Measurements from ENCODE around the gene MC1R. TPM values are rescaled to one million over a fixed set of nuclear protein-coding genes. Genes with fewer than 3 reads are reported as not detected.

Gene MC1R
- total RNA-seq, 4 donors from 2014 or later = 2.0 to 5.0 (median 2.9) TPM

DNA sequence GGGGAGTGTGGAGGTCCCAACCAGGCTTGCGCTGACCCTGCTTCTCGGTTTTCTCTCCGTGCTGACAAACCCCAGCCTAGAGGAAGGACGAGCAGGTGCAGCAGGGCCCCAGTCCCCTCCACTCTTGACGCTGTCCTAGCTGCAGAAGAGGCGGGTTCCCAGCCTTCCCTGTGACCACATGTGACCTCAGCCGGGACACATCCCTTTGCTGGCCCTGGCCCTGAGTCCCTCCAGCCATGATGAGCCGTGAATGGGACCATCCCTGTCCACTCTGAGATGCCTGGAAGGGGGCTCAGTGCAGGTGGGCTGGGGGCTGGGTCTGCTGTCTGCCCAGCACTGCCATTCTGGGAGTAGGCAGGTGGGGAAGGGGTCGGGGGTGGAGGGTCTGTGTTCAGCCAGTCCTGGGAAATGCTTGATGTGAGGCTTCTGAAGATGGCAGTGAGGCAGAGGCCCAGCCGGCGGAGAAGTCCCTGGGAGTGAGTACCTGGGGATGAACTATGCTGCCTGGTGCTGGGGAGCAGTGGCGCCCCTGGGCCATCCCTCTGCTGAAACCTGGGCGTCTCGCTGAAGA is 2.6 kb downstream of the MC1R start:
- intact Hi-C loops (cut with DNase I) = no loop called here
- no peak for TF ChIP-seq POLR2A (IDR thresholded peaks at IDR 0.05; ENCODE audit: low read depth)
- TF ChIP-seq POLR2AphosphoS5 (IDR thresholded peaks at IDR 0.05) = no peak
- TF ChIP-seq, protein P1, sequence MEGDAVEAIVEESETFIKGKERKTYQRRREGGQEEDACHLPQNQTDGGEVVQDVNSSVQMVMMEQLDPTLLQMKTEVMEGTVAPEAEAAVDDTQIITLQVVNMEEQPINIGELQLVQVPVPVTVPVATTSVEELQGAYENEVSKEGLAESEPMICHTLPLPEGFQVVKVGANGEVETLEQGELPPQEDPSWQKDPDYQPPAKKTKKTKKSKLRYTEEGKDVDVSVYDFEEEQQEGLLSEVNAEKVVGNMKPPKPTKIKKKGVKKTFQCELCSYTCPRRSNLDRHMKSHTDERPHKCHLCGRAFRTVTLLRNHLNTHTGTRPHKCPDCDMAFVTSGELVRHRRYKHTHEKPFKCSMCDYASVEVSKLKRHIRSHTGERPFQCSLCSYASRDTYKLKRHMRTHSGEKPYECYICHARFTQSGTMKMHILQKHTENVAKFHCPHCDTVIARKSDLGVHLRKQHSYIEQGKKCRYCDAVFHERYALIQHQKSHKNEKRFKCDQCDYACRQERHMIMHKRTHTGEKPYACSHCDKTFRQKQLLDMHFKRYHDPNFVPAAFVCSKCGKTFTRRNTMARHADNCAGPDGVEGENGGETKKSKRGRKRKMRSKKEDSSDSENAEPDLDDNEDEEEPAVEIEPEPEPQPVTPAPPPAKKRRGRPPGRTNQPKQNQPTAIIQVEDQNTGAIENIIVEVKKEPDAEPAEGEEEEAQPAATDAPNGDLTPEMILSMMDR (IDR thresholded peaks at IDR 0.05) = no peak
- no peak for TF ChIP-seq EP300 (IDR thresholded peaks at IDR 0.05)
- Histone ChIP-seq H3K4me3 (peak overlapping the region in 1 of 4 donors; percentile 76), H3K27ac (replicated peaks in 1 of 4) (peak overlapping the region; percentile 51 to 88 (median 76)), H3K27me3 (peaks cover 6 to 87% (median 26%) of the 10 kb centered on the region in 4 donors), H3K9me3 (no peaks in the 10 kb centered on the region), H3K4me1 (peaks cover 64 to 88% (median 73%) of the 10 kb centered on the region in 4 donors), H3K36me3 (no peaks in the 10 kb centered on the region)
- DNase-seq (ENCODE audit: extremely low spot score) = no peak
- 60% methylated on average over 13 of the region's 14 CpGs for WGBS

DNA sequence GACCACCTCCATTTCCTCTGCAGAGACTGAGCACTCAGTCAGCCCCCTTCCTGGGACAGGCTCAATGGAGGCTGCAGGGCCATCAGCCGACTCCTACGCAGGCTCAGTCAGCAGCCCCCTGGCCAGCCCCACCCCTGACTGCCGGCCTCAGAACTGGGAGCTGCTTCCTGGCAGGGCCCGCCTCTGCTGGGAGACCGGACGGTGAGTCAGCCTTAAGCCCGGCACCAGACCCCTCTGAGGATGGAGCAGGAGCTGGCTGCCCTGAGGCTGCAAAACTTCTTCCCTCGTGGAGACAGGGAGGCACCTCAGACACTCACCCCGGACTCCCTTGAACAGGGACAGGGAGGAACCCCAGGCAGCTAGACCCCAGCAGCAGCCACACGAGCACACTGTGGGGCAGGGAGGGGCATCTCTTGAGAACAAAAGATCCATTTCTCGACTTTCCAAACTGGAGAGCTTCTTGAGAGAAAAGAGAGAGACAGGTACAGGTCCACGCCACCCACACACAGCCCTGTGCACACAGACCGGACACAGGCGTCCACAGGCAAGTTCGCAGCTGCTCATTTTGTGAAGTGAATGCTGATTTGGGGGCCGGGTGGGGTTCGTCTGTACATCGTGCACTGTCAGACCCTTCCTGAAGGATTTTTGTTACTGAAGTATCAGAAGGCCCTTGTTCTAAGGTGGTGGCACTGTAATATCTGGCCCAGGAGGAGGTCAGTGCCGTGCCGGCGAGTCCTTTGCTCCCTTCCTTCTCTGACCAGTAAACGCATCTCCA is 3.2 kb downstream of the MC1R start:
- TF ChIP-seq EP300 (IDR thresholded peaks at IDR 0.05) (no peak), POLR2AphosphoS5 (IDR thresholded peaks at IDR 0.05) (peak; percentile 78 to 86)
- TF ChIP-seq, protein P1 (IDR thresholded peaks at IDR 0.05) = no peak
- WGBS = 3% methylated on average over 6 of the region's 22 CpGs
- Histone ChIP-seq H3K27ac (replicated peaks in 1 of 4) (peak overlapping the region; percentile 73 to 88 (median 78)), H3K27me3 (peaks cover 6 to 93% (median 26%) of the 10 kb centered on the region in 4 donors), H3K4me1 (peaks cover 69 to 95% (median 79%) of the 10 kb centered on the region in 4 donors), H3K36me3 (no peaks in the 10 kb centered on the region), H3K9me3 (no peaks in the 10 kb centered on the region), H3K4me3 (peak overlapping the region; percentile 59 to 76 (median 62))
- intact Hi-C loops (cut with DNase I) = no loop called here
- DNase-seq (ENCODE audit: extremely low spot score) = no peak

DNA sequence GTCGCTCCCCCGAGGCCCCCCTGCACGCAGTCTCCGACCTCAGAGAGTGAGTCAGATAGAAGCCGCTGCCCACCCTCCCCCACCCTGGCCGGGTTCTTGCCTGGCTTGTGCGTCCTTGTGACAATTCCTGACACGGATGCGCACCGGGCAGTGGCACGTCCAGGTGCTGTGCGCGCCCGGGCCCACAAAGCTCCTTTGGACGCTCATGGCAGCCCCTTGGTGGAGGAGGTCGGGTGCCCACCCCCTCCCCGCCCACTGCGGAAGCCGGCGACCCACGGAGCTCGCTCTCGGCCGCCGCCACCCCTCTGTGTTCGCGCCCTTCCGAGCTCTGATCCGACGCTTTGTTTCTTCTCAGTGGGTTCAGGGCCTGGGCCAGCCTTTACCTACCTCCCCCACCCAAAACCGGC is 3.8 kb downstream of the MC1R start:
- intact Hi-C loops (cut with DNase I) = no loop called here
- 3% methylated on average over 6 of the region's 31 CpGs for WGBS
- no peaks in the 10 kb centered on the region for H3K36me3 ChIP-seq
- H3K4me3 ChIP-seq = peak overlapping the region; percentile 59 to 76 (median 62)
- no peak for DNase-seq (ENCODE audit: extremely low spot score)
- no peak for TF ChIP-seq EP300 (IDR thresholded peaks at IDR 0.05)
- no peak for TF ChIP-seq POLR2A (IDR thresholded peaks at IDR 0.05; ENCODE audit: low read depth)
- peak; percentile 47 to 66 for TF ChIP-seq POLR2AphosphoS5 (IDR thresholded peaks at IDR 0.05)
- TF ChIP-seq, protein P1 (IDR thresholded peaks at IDR 0.05) = no peak
- peaks cover 65 to 90% (median 76%) of the 10 kb centered on the region in 4 donors for H3K4me1 ChIP-seq
- peaks cover 6 to 98% (median 27%) of the 10 kb centered on the region in 4 donors for H3K27me3 ChIP-seq
- no peaks in the 10 kb centered on the region for H3K9me3 ChIP-seq
- H3K27ac ChIP-seq (replicated peaks in 1 of 4) = peak overlapping the region; percentile 73 to 88 (median 78)

DNA sequence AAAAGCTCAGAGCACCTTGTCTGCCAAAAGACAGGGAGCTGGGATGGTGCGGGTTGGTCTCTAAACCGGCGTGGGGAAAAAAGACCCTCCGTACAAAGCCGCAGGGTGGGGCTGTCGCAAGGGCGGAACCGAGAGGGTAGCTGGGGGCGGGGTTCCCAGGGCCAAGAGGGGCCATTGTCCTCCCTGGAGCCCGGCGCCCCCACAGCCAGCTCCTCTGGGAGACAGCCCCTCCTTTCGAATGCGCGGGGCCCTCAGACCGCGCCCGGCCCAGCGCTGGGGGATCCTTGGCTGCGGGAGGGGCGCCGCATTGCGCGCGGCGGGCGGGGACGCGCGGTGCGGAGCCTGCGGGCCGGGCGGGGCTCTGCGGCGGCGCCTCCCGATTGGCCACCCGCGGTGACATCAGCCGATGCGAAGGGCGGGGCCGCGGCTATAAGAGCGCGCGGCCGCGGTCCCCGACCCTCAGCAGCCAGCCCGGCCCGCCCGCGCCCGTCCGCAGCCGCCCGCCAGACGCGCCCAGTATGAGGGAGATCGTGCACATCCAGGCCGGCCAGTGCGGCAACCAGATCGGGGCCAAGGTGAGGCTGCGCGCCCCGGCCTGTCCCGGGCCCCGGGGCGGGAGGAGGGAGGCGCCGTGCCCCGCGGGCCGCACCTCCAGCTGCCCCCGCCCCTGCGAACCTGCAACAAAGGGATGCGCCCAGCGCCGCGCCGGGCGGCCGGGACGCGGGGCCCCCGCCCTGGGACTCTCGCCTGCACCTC is 4.4 kb downstream of the MC1R start, which contains the start of gene TUBB3:
TSS of gene TUBB3 (plus strand) at position 459 of the 756 bp plus-strand sequence. CDS start at position 519, 60 bp downstream.
- no peaks in the 10 kb centered on the region for H3K9me3 ChIP-seq
- H3K27ac ChIP-seq (replicated peaks in 1 of 4) = peak within 1 kb of the TSS; percentile 73 to 88 (median 78)
- DNase-seq (ENCODE audit: extremely low spot score) = no peak
- peaks cover 59 to 84% (median 70%) of the 10 kb centered on the region in 4 donors for H3K4me1 ChIP-seq
- no peaks in the 10 kb centered on the region for H3K36me3 ChIP-seq
- H3K27me3 ChIP-seq = peaks cover 6 to 98% (median 29%) of the 10 kb centered on the region in 4 donors
- intact Hi-C loops (cut with DNase I) = no loop called here
- peak; percentile 12 to 63 for TF ChIP-seq POLR2AphosphoS5 (IDR thresholded peaks at IDR 0.05)
- TF ChIP-seq POLR2A (IDR thresholded peaks at IDR 0.05; ENCODE audit: low read depth) = peak; percentile 4
- TF ChIP-seq EP300 (IDR thresholded peaks at IDR 0.05) = no peak
- TF ChIP-seq, protein P1 (IDR thresholded peaks at IDR 0.05) = no peak
- 1% methylated on average over 31 of the region's 88 CpGs for WGBS
- peak within 1 kb of the TSS; percentile 59 to 76 (median 62) for H3K4me3 ChIP-seq
